A549 (cell line): ENCODE measurements around the gene IL2RA.

Experiments
- CHD2 ChIP-seq: fragments of 150-350 bp; IDR thresholded peaks from 2 replicates; pipeline ENCODE4 v1.6.1; 2014; ENCODE audit warnings: low read length; ENCODE audit not compliant: partially characterized antibody
- CHD4 ChIP-seq: fragments of 200-600 bp; sonication (generic); IDR thresholded peaks from 2 replicates; pipeline ENCODE4 v1.6.1; 2016; ENCODE audit warnings: antibody characterized with exemption, mild to moderate bottlenecking, borderline replicate concordance
- ESRRA ChIP-seq: fragments of 150-350 bp; IDR thresholded peaks from 2 replicates; pipeline ENCODE4 v1.6.1; 2014; ENCODE audit warnings: mild to moderate bottlenecking, low read length, borderline replicate concordance
- HOXA7 ChIP-seq: fragments of 250-450 bp; sonication (Bioruptor Pico); IDR thresholded peaks from 2 replicates; pipeline ENCODE4 v1.5.0; 2020; ENCODE audit warnings: mild to moderate bottlenecking, moderate library complexity
- JUNB ChIP-seq: fragments of >200 bp; sonication (Bioruptor Twin); formaldehyde crosslinking; IDR thresholded peaks from 2 replicates; pipeline ENCODE4 v1.6.1; 2016
- KDM1A ChIP-seq: fragments of 200-600 bp; sonication (generic); IDR thresholded peaks from 2 replicates; pipeline ENCODE4 v1.6.1; 2016; ENCODE audit warnings: low read depth, mild to moderate bottlenecking
- NFE2L2 ChIP-seq: fragments of 150-350 bp; conservative IDR thresholded peaks from 2 replicates; pipeline ENCODE4 v1.6.1; 2014; ENCODE audit warnings: low read length
- PBX3 ChIP-seq: IDR thresholded peaks from 2 replicates; pipeline ENCODE4 v1.6.1; 2012
- POLR2A ChIP-seq: IDR thresholded peaks from 2 replicates; pipeline ENCODE4 v1.6.1; 2012; ENCODE audit warnings: mild to moderate bottlenecking, low read length
- RAD21 ChIP-seq, 2 experiments: fragments of >200 bp in 1 of 2; sonication (Bioruptor Twin) in 1 of 2; formaldehyde crosslinking in 1 of 2; IDR thresholded peaks in 1 of 2; conservative IDR thresholded peaks in 1 of 2; 2 replicates in 1 of 2; 3 replicates in 1 of 2; pipeline ENCODE4 v1.6.1; 2012 to 2018; ENCODE audit warnings: inconsistent platforms in 1 of 2
- TF ChIP-seq, protein P1 (sequence below): fragments of >200 bp; sonication (Bioruptor Twin); formaldehyde crosslinking; IDR thresholded peaks from 3 replicates; pipeline ENCODE4 v1.5.1; 2016
- TF ChIP-seq, protein P2 (sequence below): IDR thresholded peaks from 2 replicates; pipeline ENCODE4 v1.6.1; 2012; ENCODE audit warnings: low read depth, borderline replicate concordance
- TF ChIP-seq, protein P3 (sequence below): fragments of 200-600 bp; sonication (generic); IDR thresholded peaks from 2 replicates; pipeline ENCODE4 v1.6.1; 2016; ENCODE audit warnings: antibody characterized with exemption, mild to moderate bottlenecking, moderate library complexity

DNA sequence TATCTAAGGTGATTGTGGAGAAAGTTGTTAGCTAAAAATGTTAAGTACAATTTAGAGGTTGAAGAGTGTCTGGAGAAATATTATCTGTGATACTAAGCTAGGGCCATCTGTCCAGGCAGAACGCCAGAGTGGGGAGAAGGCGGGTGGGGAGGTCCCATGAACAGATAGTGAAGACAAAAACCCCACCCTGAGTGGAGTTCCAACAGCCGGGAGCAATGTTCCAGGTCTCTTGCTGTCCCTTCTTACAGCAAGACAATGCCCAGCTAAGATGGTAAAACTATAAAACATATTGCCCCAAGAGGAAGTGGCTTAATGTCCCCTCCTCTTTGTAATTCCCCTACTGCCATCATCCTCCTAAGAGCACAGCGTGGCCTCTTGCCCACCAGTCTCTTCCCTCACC lies 74.4 kb downstream of the IL2RA start:
- TF ChIP-seq CHD4 (no peak), NFE2L2 (no peak), POLR2A (no peak), RAD21 (conservative IDR thresholded peaks at IDR 0.05 in 1 of 2, IDR thresholded peaks at IDR 0.05 in 1 of 2) (no peak), CHD2 (no peak), HOXA7 (CRISPR knock-in tag) (no peak), JUNB (no peak), KDM1A (no peak), PBX3 (no peak), ESRRA (no peak)
- TF ChIP-seq, protein P1, sequence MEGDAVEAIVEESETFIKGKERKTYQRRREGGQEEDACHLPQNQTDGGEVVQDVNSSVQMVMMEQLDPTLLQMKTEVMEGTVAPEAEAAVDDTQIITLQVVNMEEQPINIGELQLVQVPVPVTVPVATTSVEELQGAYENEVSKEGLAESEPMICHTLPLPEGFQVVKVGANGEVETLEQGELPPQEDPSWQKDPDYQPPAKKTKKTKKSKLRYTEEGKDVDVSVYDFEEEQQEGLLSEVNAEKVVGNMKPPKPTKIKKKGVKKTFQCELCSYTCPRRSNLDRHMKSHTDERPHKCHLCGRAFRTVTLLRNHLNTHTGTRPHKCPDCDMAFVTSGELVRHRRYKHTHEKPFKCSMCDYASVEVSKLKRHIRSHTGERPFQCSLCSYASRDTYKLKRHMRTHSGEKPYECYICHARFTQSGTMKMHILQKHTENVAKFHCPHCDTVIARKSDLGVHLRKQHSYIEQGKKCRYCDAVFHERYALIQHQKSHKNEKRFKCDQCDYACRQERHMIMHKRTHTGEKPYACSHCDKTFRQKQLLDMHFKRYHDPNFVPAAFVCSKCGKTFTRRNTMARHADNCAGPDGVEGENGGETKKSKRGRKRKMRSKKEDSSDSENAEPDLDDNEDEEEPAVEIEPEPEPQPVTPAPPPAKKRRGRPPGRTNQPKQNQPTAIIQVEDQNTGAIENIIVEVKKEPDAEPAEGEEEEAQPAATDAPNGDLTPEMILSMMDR, result no peak
- TF ChIP-seq, protein P2, sequence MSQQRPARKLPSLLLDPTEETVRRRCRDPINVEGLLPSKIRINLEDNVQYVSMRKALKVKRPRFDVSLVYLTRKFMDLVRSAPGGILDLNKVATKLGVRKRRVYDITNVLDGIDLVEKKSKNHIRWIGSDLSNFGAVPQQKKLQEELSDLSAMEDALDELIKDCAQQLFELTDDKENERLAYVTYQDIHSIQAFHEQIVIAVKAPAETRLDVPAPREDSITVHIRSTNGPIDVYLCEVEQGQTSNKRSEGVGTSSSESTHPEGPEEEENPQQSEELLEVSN, result no peak
- TF ChIP-seq, protein P3, sequence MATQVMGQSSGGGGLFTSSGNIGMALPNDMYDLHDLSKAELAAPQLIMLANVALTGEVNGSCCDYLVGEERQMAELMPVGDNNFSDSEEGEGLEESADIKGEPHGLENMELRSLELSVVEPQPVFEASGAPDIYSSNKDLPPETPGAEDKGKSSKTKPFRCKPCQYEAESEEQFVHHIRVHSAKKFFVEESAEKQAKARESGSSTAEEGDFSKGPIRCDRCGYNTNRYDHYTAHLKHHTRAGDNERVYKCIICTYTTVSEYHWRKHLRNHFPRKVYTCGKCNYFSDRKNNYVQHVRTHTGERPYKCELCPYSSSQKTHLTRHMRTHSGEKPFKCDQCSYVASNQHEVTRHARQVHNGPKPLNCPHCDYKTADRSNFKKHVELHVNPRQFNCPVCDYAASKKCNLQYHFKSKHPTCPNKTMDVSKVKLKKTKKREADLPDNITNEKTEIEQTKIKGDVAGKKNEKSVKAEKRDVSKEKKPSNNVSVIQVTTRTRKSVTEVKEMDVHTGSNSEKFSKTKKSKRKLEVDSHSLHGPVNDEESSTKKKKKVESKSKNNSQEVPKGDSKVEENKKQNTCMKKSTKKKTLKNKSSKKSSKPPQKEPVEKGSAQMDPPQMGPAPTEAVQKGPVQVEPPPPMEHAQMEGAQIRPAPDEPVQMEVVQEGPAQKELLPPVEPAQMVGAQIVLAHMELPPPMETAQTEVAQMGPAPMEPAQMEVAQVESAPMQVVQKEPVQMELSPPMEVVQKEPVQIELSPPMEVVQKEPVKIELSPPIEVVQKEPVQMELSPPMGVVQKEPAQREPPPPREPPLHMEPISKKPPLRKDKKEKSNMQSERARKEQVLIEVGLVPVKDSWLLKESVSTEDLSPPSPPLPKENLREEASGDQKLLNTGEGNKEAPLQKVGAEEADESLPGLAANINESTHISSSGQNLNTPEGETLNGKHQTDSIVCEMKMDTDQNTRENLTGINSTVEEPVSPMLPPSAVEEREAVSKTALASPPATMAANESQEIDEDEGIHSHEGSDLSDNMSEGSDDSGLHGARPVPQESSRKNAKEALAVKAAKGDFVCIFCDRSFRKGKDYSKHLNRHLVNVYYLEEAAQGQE, result no peak
